Measurements from ENCODE around the gene CCDC169. TPM values are rescaled to one million over a fixed set of nuclear protein-coding genes. Genes with fewer than 3 reads are reported as not detected.

The CCDC169 gene
- total and polyA plus RNA-seq, 2 donors (not counting 3 experiments of a cell fraction or from before 2014, with no cell fraction given): 1.2 to 2.5 TPM

DNA sequence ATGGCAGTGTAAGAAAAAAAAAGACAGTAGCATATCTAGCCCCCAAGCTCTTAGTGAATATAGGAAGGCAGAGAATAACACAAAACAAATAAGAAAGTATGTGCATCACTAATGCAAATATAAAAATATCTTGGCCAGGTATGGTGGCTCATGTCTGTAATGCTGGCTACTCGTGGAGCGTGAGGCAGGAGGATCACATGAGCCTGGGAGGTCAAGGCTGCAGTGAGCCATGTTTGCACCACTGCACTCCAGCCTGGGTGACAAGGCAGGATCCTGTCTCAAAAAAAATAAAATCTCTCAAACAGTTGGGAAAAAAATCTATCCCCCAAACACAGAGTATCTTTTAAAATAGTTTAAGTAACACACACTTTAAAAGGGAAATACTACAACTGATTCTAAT lies 31.2 kb upstream of the CCDC169 start:
- Histone ChIP-seq H3K4me3 (replicated peaks in 1 of 3; ENCODE audit: insufficient read depth in 1 of 3, low read depth in 1 of 3, low read length in 3 of 3) (no peak overlapping the region), H3K9me3 (replicated peaks; ENCODE audit: control insufficient read depth, insufficient read depth, low read length) (no peaks in the 10 kb centered on the region), H3K36me3 (ENCODE audit: control insufficient read depth in 2 of 2, extremely low read depth in 1 of 2, insufficient read depth in 2 of 2, low read length in 2 of 2) (peaks cover 10 to 17% of the 10 kb centered on the region in 2 experiments), H3K4me2 (ENCODE audit: insufficient read depth, low read length) (no peak overlapping the region), H3K79me2 (ENCODE audit: control insufficient read depth, insufficient read depth, low read length) (peaks cover 41% of the 10 kb centered on the region), H3K4me1 (ENCODE audit: control insufficient read depth, extremely low read depth, insufficient read depth, low read length) (peaks cover 13% of the 10 kb centered on the region), H4K20me1 (replicated peaks; ENCODE audit: control insufficient read depth, extremely low read depth, insufficient read depth, low read length) (peaks cover 2% of the 10 kb centered on the region), H3K9me1 (replicated peaks; ENCODE audit: control insufficient read depth, extremely low read depth, insufficient read depth, low read length) (no peaks in the 10 kb centered on the region), H3K27me3 (ENCODE audit: control insufficient read depth in 2 of 2, insufficient read depth in 2 of 2, low read length in 2 of 2) (no peaks in the 10 kb centered on the region), H3K9ac (replicated peaks; ENCODE audit: extremely low read depth, insufficient read depth, low read length) (no peak overlapping the region), H3K27ac (ENCODE audit: insufficient read depth, low read depth, low read length) (no peak overlapping the region), H2AFZ (ENCODE audit: low read depth, low read length) (no peak overlapping the region)
- ChIA-PET POLR2A (no interaction called here), CTCF (interaction anchor here (1.1 to 1.5 kb wide), 3 partner anchors 9 to 407 kb away, joined by 3 to 6 read pairs (median 3); no protein-coding TSS in a partner anchor)
- dilution Hi-C loops (cut with MboI; ENCODE audit: extremely low pct_ligation_motif_present, low sequenced_read_pairs): no loop called here
- no TSS peak for BruUV-seq (replicated peaks)
- FAIRE-seq (no peak), DNase-seq (ENCODE audit: low read depth, low spot score) (no peak)
- intact Hi-C loops (cut with micrococcal nuclease): no loop called here
- no peak for TF ChIP-seq POLR2AphosphoS5 (IDR thresholded peaks at IDR 0.05; ENCODE audit: insufficient read depth, low read depth, low read length)
- TF ChIP-seq, protein P1, sequence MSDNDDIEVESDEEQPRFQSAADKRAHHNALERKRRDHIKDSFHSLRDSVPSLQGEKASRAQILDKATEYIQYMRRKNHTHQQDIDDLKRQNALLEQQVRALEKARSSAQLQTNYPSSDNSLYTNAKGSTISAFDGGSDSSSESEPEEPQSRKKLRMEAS (IDR thresholded peaks at IDR 0.05; ENCODE audit: insufficient read depth, insufficient read length): no peak
- TF ChIP-seq, protein P2, sequence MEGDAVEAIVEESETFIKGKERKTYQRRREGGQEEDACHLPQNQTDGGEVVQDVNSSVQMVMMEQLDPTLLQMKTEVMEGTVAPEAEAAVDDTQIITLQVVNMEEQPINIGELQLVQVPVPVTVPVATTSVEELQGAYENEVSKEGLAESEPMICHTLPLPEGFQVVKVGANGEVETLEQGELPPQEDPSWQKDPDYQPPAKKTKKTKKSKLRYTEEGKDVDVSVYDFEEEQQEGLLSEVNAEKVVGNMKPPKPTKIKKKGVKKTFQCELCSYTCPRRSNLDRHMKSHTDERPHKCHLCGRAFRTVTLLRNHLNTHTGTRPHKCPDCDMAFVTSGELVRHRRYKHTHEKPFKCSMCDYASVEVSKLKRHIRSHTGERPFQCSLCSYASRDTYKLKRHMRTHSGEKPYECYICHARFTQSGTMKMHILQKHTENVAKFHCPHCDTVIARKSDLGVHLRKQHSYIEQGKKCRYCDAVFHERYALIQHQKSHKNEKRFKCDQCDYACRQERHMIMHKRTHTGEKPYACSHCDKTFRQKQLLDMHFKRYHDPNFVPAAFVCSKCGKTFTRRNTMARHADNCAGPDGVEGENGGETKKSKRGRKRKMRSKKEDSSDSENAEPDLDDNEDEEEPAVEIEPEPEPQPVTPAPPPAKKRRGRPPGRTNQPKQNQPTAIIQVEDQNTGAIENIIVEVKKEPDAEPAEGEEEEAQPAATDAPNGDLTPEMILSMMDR (IDR thresholded peaks at IDR 0.05; ENCODE audit: extremely low read depth in 1 of 2, insufficient read depth in 1 of 2, low read depth in 1 of 2, low read length in 2 of 2): no peak
- no peak for TF ChIP-seq JUN (IDR thresholded peaks at IDR 0.05; ENCODE audit: borderline replicate concordance, insufficient read depth, insufficient read length, low read depth)
- no peak for TF ChIP-seq GATA2 (IDR thresholded peaks at IDR 0.05; ENCODE audit: insufficient read depth, insufficient read length, low read depth, low read length)
- TF ChIP-seq EZH2 (IDR thresholded peaks at IDR 0.05; ENCODE audit: borderline replicate concordance, low read depth, low read length, severe bottlenecking): no peak
- TF ChIP-seq MYC (IDR thresholded peaks at IDR 0.05; ENCODE audit: low read depth, low read length): no peak
- TF ChIP-seq POLR2A (IDR thresholded peaks at IDR 0.05; ENCODE audit: low read depth, low read length): no peak
- TF ChIP-seq FOS (IDR thresholded peaks at IDR 0.05; ENCODE audit: borderline replicate concordance, insufficient read depth, low read length): no peak
